ENCODE measurements around the gene UBE3C. TPM values are rescaled to one million over a fixed set of nuclear protein-coding genes. Genes with fewer than 3 reads are reported as not detected.
"Not testable (repeated sequence)": the region's sequence is repeated elsewhere in the genome, so short reads cannot be mapped to it uniquely, and the experiment has no call there.

Gene UBE3C
- total RNA-seq, 4 donors from 2014 or later = 60.7 to 68.7 (median 64.7) TPM

DNA sequence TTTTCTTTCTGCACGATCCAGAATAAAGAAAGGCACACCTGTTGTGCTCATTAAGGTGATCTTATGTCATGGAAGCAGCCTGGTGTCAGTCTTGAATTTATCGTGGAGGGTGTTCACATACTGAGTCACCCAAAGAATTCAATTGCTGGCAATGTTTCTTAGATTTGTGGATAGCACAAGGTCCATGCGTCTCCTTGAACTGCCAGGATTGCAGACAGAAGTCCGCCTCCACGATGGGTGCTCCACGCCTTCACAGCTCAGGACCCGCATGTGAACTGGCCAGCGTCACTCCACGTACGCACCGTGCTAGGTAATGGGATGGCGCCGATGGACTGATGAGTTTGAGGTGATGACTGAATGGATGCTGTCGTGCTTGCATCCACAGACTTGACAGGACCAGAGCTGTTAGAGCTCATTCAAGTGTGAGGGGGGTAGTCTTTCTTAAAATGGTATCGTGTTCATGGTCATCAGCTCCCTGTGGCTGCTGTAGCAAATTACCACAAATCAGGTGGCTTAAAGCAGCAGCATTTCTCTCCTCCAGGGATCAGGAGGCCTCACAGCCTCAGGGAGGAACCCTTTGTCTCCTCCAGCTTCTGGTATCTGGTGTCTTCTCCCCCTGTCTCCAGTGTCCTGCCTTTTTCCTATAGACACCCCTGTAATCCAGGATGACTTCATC is 132.7 kb downstream of the UBE3C start:
- peaks cover 0 to 51% (median 12%) of the 10 kb centered on the region in 3 donors for H3K36me3 ChIP-seq

DNA sequence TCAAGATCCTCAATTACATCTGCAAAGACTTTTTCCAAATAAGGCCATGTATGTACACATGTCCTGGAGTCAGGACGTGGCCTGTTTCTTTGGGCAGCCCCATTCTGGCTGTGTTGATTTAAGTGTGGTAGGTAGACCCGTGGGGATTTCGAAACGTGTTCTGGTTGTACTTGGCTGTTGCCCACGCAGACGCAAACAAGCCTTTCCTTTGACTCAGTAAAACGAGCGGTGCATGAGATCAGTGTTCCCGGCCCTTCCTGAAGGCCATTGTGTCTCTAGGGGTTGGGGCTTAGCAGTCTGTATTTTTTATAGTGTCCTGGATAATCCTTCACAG is 133.2 kb downstream of the UBE3C start:
- peak; percentile 70 to 88 for DNase-seq (ENCODE audit: low spot score in 2 of 2)
- Histone ChIP-seq H3K4me3 (no peak overlapping the region), H3K27me3 (peaks cover 0 to 2% of the 10 kb centered on the region in 2 donors), H3K36me3 (peaks cover 0 to 46% (median 12%) of the 10 kb centered on the region in 3 donors), H3K27ac (peak overlapping the region; percentile 45 to 86 (median 66)), H3K4me1 (peaks cover 4 to 29% (median 16%) of the 10 kb centered on the region in 4 donors), H3K9me3 (no peaks in the 10 kb centered on the region)
- TF ChIP-seq, protein P1, sequence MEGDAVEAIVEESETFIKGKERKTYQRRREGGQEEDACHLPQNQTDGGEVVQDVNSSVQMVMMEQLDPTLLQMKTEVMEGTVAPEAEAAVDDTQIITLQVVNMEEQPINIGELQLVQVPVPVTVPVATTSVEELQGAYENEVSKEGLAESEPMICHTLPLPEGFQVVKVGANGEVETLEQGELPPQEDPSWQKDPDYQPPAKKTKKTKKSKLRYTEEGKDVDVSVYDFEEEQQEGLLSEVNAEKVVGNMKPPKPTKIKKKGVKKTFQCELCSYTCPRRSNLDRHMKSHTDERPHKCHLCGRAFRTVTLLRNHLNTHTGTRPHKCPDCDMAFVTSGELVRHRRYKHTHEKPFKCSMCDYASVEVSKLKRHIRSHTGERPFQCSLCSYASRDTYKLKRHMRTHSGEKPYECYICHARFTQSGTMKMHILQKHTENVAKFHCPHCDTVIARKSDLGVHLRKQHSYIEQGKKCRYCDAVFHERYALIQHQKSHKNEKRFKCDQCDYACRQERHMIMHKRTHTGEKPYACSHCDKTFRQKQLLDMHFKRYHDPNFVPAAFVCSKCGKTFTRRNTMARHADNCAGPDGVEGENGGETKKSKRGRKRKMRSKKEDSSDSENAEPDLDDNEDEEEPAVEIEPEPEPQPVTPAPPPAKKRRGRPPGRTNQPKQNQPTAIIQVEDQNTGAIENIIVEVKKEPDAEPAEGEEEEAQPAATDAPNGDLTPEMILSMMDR (IDR thresholded peaks at IDR 0.05) = no peak
- TF ChIP-seq POLR2A (IDR thresholded peaks at IDR 0.05) (no peak), EP300 (IDR thresholded peaks at IDR 0.05) (peak; percentile 77 to 91)
- 11 to 21% methylated on average over 9 of the region's 9 CpGs for WGBS, 2 donors

More for the DNA sequence above, 132.7 kb downstream of the UBE3C start:
- no peaks in the 10 kb centered on the region for H3K27me3 ChIP-seq
- H3K27ac ChIP-seq = peak overlapping the region; percentile 45 to 86 (median 66)
- no peak overlapping the region for H3K4me3 ChIP-seq
- H3K9me3 ChIP-seq = no peaks in the 10 kb centered on the region
- 86 to 87% methylated on average over 10 to 15 of the region's 15 CpGs for WGBS, 2 donors
- DNase-seq (ENCODE audit: low spot score in 2 of 2) = no peak
- peaks cover 4 to 29% (median 16%) of the 10 kb centered on the region in 4 donors for H3K4me1 ChIP-seq
- TF ChIP-seq, protein P1 (IDR thresholded peaks at IDR 0.05) = no peak
- TF ChIP-seq POLR2A (IDR thresholded peaks at IDR 0.05) = no peak
- no peak for TF ChIP-seq EP300 (IDR thresholded peaks at IDR 0.05)

GRCh38 chr7:157272351-157273207 is 133.9 kb downstream of the UBE3C start:
- Histone ChIP-seq H3K27ac (peak overlapping the region; percentile 31 to 86 (median 62)), H3K27me3 (peaks cover 0 to 5% of the 10 kb centered on the region in 2 donors), H3K4me3 (no peak overlapping the region), H3K9me3 (no peaks in the 10 kb centered on the region), H3K4me1 (peaks cover 4 to 29% (median 16%) of the 10 kb centered on the region in 4 donors), H3K36me3 (peaks cover 0 to 40% (median 7%) of the 10 kb centered on the region in 3 donors)
- no peak for DNase-seq (ENCODE audit: low spot score in 2 of 2)
- TF ChIP-seq POLR2A (IDR thresholded peaks at IDR 0.05) (no peak), EP300 (IDR thresholded peaks at IDR 0.05) (no peak)
- TF ChIP-seq, protein P1 (IDR thresholded peaks at IDR 0.05) = no peak
- WGBS, 2 donors = 72 to 73% methylated on average over 22 to 23 of the region's 24 CpGs

- H3K4me1 ChIP-seq = peaks cover 4 to 29% (median 16%) of the 10 kb centered on the region in 4 donors
- H3K9me3 ChIP-seq = no peaks in the 10 kb centered on the region
- no peak overlapping the region for H3K4me3 ChIP-seq
- TF ChIP-seq EP300 (IDR thresholded peaks at IDR 0.05) = no peak
- TF ChIP-seq, protein P1 (IDR thresholded peaks at IDR 0.05) = peak; percentile 93 to 97 (median 95)
- TF ChIP-seq POLR2A (IDR thresholded peaks at IDR 0.05) = no peak
- peak overlapping the region in 1 of 4 donors; percentile 86 for H3K27ac ChIP-seq
- peak; percentile 38 to 55 for DNase-seq (ENCODE audit: low spot score in 2 of 2)
- peaks cover 0 to 31% (median 0%) of the 10 kb centered on the region in 3 donors for H3K36me3 ChIP-seq
- WGBS, 2 donors = 20 to 22% methylated on average over 22 to 23 of the region's 23 CpGs
- H3K27me3 ChIP-seq = peaks cover 0 to 12% of the 10 kb centered on the region in 2 donors
These were observed 134.7 kb downstream of the UBE3C start for GRCh38 chr7:157273208-157274093.

GRCh38 chr7:157274094-157274634 is 135.4 kb downstream of the UBE3C start:
- DNase-seq (ENCODE audit: low spot score in 2 of 2); H3K27ac ChIP-seq; H3K4me3 ChIP-seq; H3K9me3 ChIP-seq: not testable (repeated sequence)
- 77 to 83% methylated on average over 10 of the region's 10 CpGs for WGBS, 2 donors
- H3K27me3 ChIP-seq = peaks cover 0 to 19% of the 10 kb centered on the region in 2 donors
- H3K36me3 ChIP-seq = peaks cover 0 to 26% (median 0%) of the 10 kb centered on the region in 3 donors
- peaks cover 4 to 35% (median 19%) of the 10 kb centered on the region in 4 donors for H3K4me1 ChIP-seq
